ENCODE measurements around the gene CPNE5. TPM values are rescaled to one million over a fixed set of nuclear protein-coding genes. Genes with fewer than 3 reads are reported as not detected.

The CPNE5 gene
- total and polyA plus RNA-seq, 2 donors (not counting 1 experiment from before 2014, with no cell fraction given): 0.02 TPM; not detected in 1

- Histone ChIP-seq H3K27me3 (ENCODE audit: control insufficient read depth, insufficient read depth, low read length) (peaks cover 3% of the 10 kb centered on the region), H3K27ac (ENCODE audit: insufficient read depth, low read length) (no peak overlapping the region), H3K4me2 (ENCODE audit: extremely low read depth, insufficient read depth, low read length) (no peak overlapping the region), H3K9ac (ENCODE audit: insufficient read depth, low read length) (no peak overlapping the region), H3K4me1 (ENCODE audit: control insufficient read depth, extremely low read depth, insufficient read depth, low read length) (no peaks in the 10 kb centered on the region), H3K36me3 (ENCODE audit: control insufficient read depth, insufficient read depth, low read length) (no peaks in the 10 kb centered on the region), H3K79me2 (ENCODE audit: control insufficient read depth, insufficient read depth, low read length) (no peaks in the 10 kb centered on the region), H3K4me3 (replicated peaks in 1 of 4; ENCODE audit: control extremely low read depth in 1 of 4, insufficient read depth in 1 of 4, low read depth in 3 of 4, low read length in 4 of 4) (no peak overlapping the region), H4K20me1 (ENCODE audit: control insufficient read depth, extremely low read depth, insufficient read depth, low read length) (no peaks in the 10 kb centered on the region), H3K9me3 (ENCODE audit: control insufficient read depth, insufficient read depth, low read depth, low read length) (no peaks in the 10 kb centered on the region), H2AFZ (ENCODE audit: low read length) (no peak overlapping the region)
- TF ChIP-seq EZH2 (IDR thresholded peaks at IDR 0.05; ENCODE audit: low read length, missing control alignments) (no peak), CTCF (conservative IDR thresholded peaks at IDR 0.05 in 1 of 2, IDR thresholded peaks at IDR 0.05 in 1 of 2; ENCODE audit: low read depth in 1 of 2, low read length in 2 of 2) (no peak)
- no peak for DNase-seq (ENCODE audit: low read depth in 2 of 2)
Measured at GRCh38 chr6:36699348-36699747, 139.9 kb downstream of the CPNE5 start.

- Histone ChIP-seq H3K4me2 (ENCODE audit: extremely low read depth, insufficient read depth, low read length) (no peak overlapping the region), H3K27me3 (ENCODE audit: control insufficient read depth, insufficient read depth, low read length) (peaks cover 3% of the 10 kb centered on the region), H3K27ac (ENCODE audit: insufficient read depth, low read length) (no peak overlapping the region), H2AFZ (ENCODE audit: low read length) (no peak overlapping the region), H3K36me3 (ENCODE audit: control insufficient read depth, insufficient read depth, low read length) (no peaks in the 10 kb centered on the region), H3K4me1 (ENCODE audit: control insufficient read depth, extremely low read depth, insufficient read depth, low read length) (no peaks in the 10 kb centered on the region), H3K9me3 (ENCODE audit: control insufficient read depth, insufficient read depth, low read depth, low read length) (no peaks in the 10 kb centered on the region), H3K9ac (ENCODE audit: insufficient read depth, low read length) (no peak overlapping the region), H4K20me1 (ENCODE audit: control insufficient read depth, extremely low read depth, insufficient read depth, low read length) (no peaks in the 10 kb centered on the region), H3K79me2 (ENCODE audit: control insufficient read depth, insufficient read depth, low read length) (no peaks in the 10 kb centered on the region), H3K4me3 (replicated peaks in 1 of 4; ENCODE audit: control extremely low read depth in 1 of 4, insufficient read depth in 1 of 4, low read depth in 3 of 4, low read length in 4 of 4) (no peak overlapping the region)
- TF ChIP-seq CTCF (conservative IDR thresholded peaks at IDR 0.05 in 1 of 2, IDR thresholded peaks at IDR 0.05 in 1 of 2; ENCODE audit: low read depth in 1 of 2, low read length in 2 of 2) (no peak), EZH2 (IDR thresholded peaks at IDR 0.05; ENCODE audit: low read length, missing control alignments) (no peak)
- DNase-seq (ENCODE audit: low read depth in 2 of 2): no peak
Measured at GRCh38 chr6:36698871-36699271, 140.4 kb downstream of the CPNE5 start.

- H3K4me1 ChIP-seq (ENCODE audit: control insufficient read depth, extremely low read depth, insufficient read depth, low read length): no peaks in the 10 kb centered on the region
- H3K9me3 ChIP-seq (ENCODE audit: control insufficient read depth, insufficient read depth, low read depth, low read length): no peaks in the 10 kb centered on the region
- no peak overlapping the region for H3K4me3 ChIP-seq (replicated peaks in 1 of 4; ENCODE audit: control extremely low read depth in 1 of 4, insufficient read depth in 1 of 4, low read depth in 3 of 4, low read length in 4 of 4)
- no peak overlapping the region for H2AFZ ChIP-seq (ENCODE audit: low read length)
- TF ChIP-seq EZH2 (IDR thresholded peaks at IDR 0.05; ENCODE audit: low read length, missing control alignments) (no peak), CTCF (conservative IDR thresholded peaks at IDR 0.05 in 1 of 2, IDR thresholded peaks at IDR 0.05 in 1 of 2; ENCODE audit: low read depth in 1 of 2, low read length in 2 of 2) (no peak)
- H3K9ac ChIP-seq (ENCODE audit: insufficient read depth, low read length): no peak overlapping the region
- H3K4me2 ChIP-seq (ENCODE audit: extremely low read depth, insufficient read depth, low read length): no peak overlapping the region
- H3K27me3 ChIP-seq (ENCODE audit: control insufficient read depth, insufficient read depth, low read length): peaks cover 3% of the 10 kb centered on the region
- H3K79me2 ChIP-seq (ENCODE audit: control insufficient read depth, insufficient read depth, low read length): no peaks in the 10 kb centered on the region
- H3K27ac ChIP-seq (ENCODE audit: insufficient read depth, low read length): no peak overlapping the region
- no peak for DNase-seq (ENCODE audit: low read depth in 2 of 2)
- no peaks in the 10 kb centered on the region for H4K20me1 ChIP-seq (ENCODE audit: control insufficient read depth, extremely low read depth, insufficient read depth, low read length)
- H3K36me3 ChIP-seq (ENCODE audit: control insufficient read depth, insufficient read depth, low read length): no peaks in the 10 kb centered on the region
Measured at GRCh38 chr6:36698196-36698595, 141.0 kb downstream of the CPNE5 start.
